GM21390 (cell line): ENCODE data around the gene ZNF705A.
"Not testable (repeated sequence)": the region's sequence is repeated elsewhere in the genome, so short reads cannot be mapped to it uniquely, and the experiment has no call there.

ENCODE experiments used
- ATAC-seq: cut with Tn5 transposase; IDR thresholded peaks from one replicate; pipeline ENCODE4 v1.9.1; 2021; ENCODE audit not compliant: unreplicated experiment

ZNF705A gene

GRCh38 chr12:8156845-8157244 lies at the start of gene ZNF705A:
Gene ZNF705A, plus strand, starts transcription at chr12:8157015. Its CDS starts 15,611 bp downstream, at chr12:8172626.
- no peak for ATAC-seq

GRCh38 chr12:8108808-8109398 lies 47.9 kb upstream of the ZNF705A start:
- ATAC-seq: no peak

GRCh38 chr12:8113117-8113516 lies 43.7 kb upstream of the ZNF705A start:
- ATAC-seq: not testable (repeated sequence)

- ATAC-seq: no peak
Observed at GRCh38 chr12:8120072-8120713, 36.6 kb upstream of the ZNF705A start.

- ATAC-seq: no peak
Observed at GRCh38 chr12:8123124-8123912, 33.5 kb upstream of the ZNF705A start, which contains the start of gene CLEC4A. Gene CLEC4A, plus strand, starts transcription at chr12:8123617. Its CDS starts 262 bp downstream, at chr12:8123879.

GRCh38 chr12:8127138-8127537 lies 29.7 kb upstream of the ZNF705A start:
- ATAC-seq: no peak

- not testable (repeated sequence) for ATAC-seq
Observed at GRCh38 chr12:8133636-8134397, 23.0 kb upstream of the ZNF705A start.

- ATAC-seq: not testable (repeated sequence)
Observed at GRCh38 chr12:8134398-8134930, 22.4 kb upstream of the ZNF705A start.

- not testable (repeated sequence) for ATAC-seq
Observed at GRCh38 chr12:8141647-8142046, 15.2 kb upstream of the ZNF705A start.

GRCh38 chr12:8143261-8143660 lies 13.6 kb upstream of the ZNF705A start:
- ATAC-seq: no peak

- no peak for ATAC-seq
Observed at GRCh38 chr12:8145754-8146441, 10.9 kb upstream of the ZNF705A start.

- no peak for ATAC-seq
Observed at GRCh38 chr12:8146442-8146771, 10.4 kb upstream of the ZNF705A start.

- no peak for ATAC-seq
Observed at GRCh38 chr12:8154526-8154925, 2.3 kb upstream of the ZNF705A start.

GRCh38 chr12:8156416-8156815 lies 399 bp upstream of the ZNF705A start:
- ATAC-seq: no peak

GRCh38 chr12:8157484-8158198 lies 826 bp downstream of the ZNF705A start:
- ATAC-seq: no peak

GRCh38 chr12:8172911-8173310 lies 16.1 kb downstream of the ZNF705A start:
- not testable (repeated sequence) for ATAC-seq

- ATAC-seq: not testable (repeated sequence)
Observed at GRCh38 chr12:8179989-8180585, 23.3 kb downstream of the ZNF705A start.

GRCh38 chr12:8181271-8181670 lies 24.5 kb downstream of the ZNF705A start:
- not testable (repeated sequence) for ATAC-seq

- not testable (repeated sequence) for ATAC-seq
Observed at GRCh38 chr12:8182923-8183322, 26.1 kb downstream of the ZNF705A start.
